ENCODE measurements around the gene SERPINB3. TPM values are rescaled to one million over a fixed set of nuclear protein-coding genes. Genes with fewer than 3 reads are reported as not detected.

SERPINB3 gene
- total RNA-seq, 1 donor from 2014 or later = not detected

DNA sequence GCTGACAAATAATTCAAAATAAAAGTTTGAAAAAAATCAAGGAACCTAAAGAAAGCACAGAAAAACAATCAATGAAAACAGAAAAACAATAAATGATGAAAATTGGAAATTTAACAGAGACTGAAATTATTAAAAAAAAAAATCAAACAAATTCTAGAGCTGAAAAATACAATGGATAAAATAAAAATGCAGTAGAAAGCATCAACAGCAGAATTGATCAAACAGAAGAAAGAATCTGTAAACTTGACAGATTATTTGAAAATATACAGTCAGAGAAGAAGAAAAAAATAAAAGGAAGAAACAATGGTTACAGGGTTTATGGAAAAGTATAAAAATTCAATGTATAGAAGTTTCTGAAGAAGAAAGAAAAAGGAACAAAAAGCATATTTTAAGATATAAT lies 33.9 kb downstream of the SERPINB3 start:
- H3K9me3 Mint-ChIP-seq (ENCODE audit: unreplicated experiment) = peaks cover 16% of the 10 kb centered on the region

DNA sequence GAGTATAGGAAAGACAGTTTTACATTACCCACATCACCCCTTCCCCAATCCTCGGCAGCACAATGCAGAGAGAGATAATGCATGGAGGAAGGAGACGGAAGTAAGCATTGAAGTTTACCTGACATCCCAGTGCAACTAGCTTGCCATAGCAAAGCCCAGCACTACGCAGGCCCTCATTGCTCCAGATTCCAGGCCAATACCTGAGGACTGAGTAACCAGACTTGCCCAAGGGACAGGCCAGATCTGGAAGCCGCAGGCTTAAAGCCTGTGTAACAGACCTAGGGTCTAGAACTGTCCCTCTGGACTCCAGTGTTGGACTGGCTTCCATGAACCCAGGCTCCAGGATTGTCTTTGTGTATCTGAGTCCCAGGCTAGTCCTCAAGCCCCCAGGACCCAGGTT lies 35.3 kb downstream of the SERPINB3 start:
- Mint-ChIP-seq H3K9me3 (ENCODE audit: unreplicated experiment) (peaks cover 16% of the 10 kb centered on the region), H3K27ac (ENCODE audit: unreplicated experiment) (no peak overlapping the region), H3K36me3 (ENCODE audit: low read depth, unreplicated experiment) (peaks cover 13% of the 10 kb centered on the region), H3K4me3 (ENCODE audit: unreplicated experiment) (no peak overlapping the region), H3K27me3 (ENCODE audit: unreplicated experiment) (no peaks in the 10 kb centered on the region), H3K4me1 (ENCODE audit: unreplicated experiment) (no peaks in the 10 kb centered on the region)
- TF ChIP-seq, protein P1, sequence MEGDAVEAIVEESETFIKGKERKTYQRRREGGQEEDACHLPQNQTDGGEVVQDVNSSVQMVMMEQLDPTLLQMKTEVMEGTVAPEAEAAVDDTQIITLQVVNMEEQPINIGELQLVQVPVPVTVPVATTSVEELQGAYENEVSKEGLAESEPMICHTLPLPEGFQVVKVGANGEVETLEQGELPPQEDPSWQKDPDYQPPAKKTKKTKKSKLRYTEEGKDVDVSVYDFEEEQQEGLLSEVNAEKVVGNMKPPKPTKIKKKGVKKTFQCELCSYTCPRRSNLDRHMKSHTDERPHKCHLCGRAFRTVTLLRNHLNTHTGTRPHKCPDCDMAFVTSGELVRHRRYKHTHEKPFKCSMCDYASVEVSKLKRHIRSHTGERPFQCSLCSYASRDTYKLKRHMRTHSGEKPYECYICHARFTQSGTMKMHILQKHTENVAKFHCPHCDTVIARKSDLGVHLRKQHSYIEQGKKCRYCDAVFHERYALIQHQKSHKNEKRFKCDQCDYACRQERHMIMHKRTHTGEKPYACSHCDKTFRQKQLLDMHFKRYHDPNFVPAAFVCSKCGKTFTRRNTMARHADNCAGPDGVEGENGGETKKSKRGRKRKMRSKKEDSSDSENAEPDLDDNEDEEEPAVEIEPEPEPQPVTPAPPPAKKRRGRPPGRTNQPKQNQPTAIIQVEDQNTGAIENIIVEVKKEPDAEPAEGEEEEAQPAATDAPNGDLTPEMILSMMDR (IDR thresholded peaks at IDR 0.05; ENCODE audit: unreplicated experiment) = no peak
- no peak for DNase-seq (ENCODE audit: low spot score)

More for the DNA sequence above, 33.9 kb downstream of the SERPINB3 start:
- peaks cover 13% of the 10 kb centered on the region for H3K36me3 Mint-ChIP-seq (ENCODE audit: low read depth, unreplicated experiment)
- no peak overlapping the region for H3K4me3 Mint-ChIP-seq (ENCODE audit: unreplicated experiment)
- H3K4me1 Mint-ChIP-seq (ENCODE audit: unreplicated experiment) = no peaks in the 10 kb centered on the region
- no peaks in the 10 kb centered on the region for H3K27me3 Mint-ChIP-seq (ENCODE audit: unreplicated experiment)
- H3K27ac Mint-ChIP-seq (ENCODE audit: unreplicated experiment) = no peak overlapping the region
- TF ChIP-seq, protein P1 (IDR thresholded peaks at IDR 0.05; ENCODE audit: unreplicated experiment) = no peak
- DNase-seq (ENCODE audit: low spot score) = no peak

DNA sequence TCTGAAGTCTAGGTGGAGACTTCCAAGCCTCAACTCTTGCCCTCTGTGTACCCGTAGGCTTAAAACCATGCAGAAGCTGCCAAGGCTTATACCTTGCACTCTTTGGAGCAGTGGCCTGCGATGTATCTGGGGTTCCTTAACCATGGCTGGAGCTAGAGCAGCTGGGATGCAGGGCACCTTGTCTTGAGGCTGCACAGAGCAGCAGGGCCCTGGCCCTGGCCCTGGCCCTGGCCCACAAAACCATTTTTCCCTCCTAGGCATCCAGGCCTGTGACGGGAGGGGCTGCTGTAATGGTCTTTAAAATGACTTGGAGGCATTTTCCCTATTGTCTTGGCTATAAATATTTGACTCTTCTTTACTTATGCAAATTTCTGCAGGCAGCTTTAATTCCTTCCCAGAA lies 36.8 kb downstream of the SERPINB3 start:
- no peaks in the 10 kb centered on the region for H3K4me1 Mint-ChIP-seq (ENCODE audit: unreplicated experiment)
- DNase-seq (ENCODE audit: low spot score) = no peak
- peaks cover 13% of the 10 kb centered on the region for H3K36me3 Mint-ChIP-seq (ENCODE audit: low read depth, unreplicated experiment)
- H3K27ac Mint-ChIP-seq (ENCODE audit: unreplicated experiment) = no peak overlapping the region
- peak overlapping the region; percentile 17 for H3K4me3 Mint-ChIP-seq (ENCODE audit: unreplicated experiment)
- H3K27me3 Mint-ChIP-seq (ENCODE audit: unreplicated experiment) = no peaks in the 10 kb centered on the region
- TF ChIP-seq, protein P1 (IDR thresholded peaks at IDR 0.05; ENCODE audit: unreplicated experiment) = no peak
- peaks cover 16% of the 10 kb centered on the region for H3K9me3 Mint-ChIP-seq (ENCODE audit: unreplicated experiment)

DNA sequence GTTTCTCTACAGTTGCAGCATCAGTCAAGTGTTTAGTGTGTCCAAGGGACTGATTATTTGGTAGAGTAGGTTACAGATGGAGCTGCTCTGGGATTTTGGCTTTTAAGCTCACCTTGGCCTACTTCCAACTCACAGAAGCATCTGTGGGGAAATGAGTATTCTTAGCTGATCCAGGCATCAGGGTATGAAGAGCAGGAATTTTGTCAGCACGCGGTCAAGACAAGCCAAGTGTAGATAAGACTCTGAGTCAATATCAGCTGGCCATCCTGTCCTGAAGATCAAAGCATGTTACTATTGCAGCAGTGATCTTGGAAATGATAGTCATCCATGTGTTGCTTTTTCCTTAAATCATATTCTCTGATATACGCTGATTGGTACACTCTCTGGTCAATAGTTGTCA lies 42.0 kb downstream of the SERPINB3 start:
- DNase-seq (ENCODE audit: low spot score) = no peak
- no peaks in the 10 kb centered on the region for H3K4me1 Mint-ChIP-seq (ENCODE audit: unreplicated experiment)
- H3K9me3 Mint-ChIP-seq (ENCODE audit: unreplicated experiment) = peaks cover 6% of the 10 kb centered on the region
- TF ChIP-seq, protein P1 (IDR thresholded peaks at IDR 0.05; ENCODE audit: unreplicated experiment) = no peak
- H3K27me3 Mint-ChIP-seq (ENCODE audit: unreplicated experiment) = no peaks in the 10 kb centered on the region
- peaks cover 6% of the 10 kb centered on the region for H3K36me3 Mint-ChIP-seq (ENCODE audit: low read depth, unreplicated experiment)
- no peak overlapping the region for H3K4me3 Mint-ChIP-seq (ENCODE audit: unreplicated experiment)
- H3K27ac Mint-ChIP-seq (ENCODE audit: unreplicated experiment) = no peak overlapping the region

DNA sequence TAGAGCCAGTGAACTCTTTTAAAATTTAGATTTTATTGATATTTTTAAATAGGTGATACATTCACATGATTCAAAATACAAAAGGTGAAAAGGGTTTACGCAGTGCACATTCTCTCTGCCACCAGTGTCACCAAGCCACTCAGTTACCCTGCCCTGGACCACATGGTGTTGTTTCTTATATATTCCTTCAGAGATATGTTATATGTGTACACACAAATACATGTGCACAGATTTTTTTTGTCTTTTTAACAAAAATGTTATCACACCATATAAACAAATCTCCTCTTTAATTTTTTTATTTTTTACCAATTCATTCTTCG lies 43.8 kb downstream of the SERPINB3 start:
- no peaks in the 10 kb centered on the region for H3K27me3 Mint-ChIP-seq (ENCODE audit: unreplicated experiment)
- H3K9me3 Mint-ChIP-seq (ENCODE audit: unreplicated experiment) = no peaks in the 10 kb centered on the region
- H3K27ac Mint-ChIP-seq (ENCODE audit: unreplicated experiment) = no peak overlapping the region
- H3K4me3 Mint-ChIP-seq (ENCODE audit: unreplicated experiment) = no peak overlapping the region
- no peaks in the 10 kb centered on the region for H3K4me1 Mint-ChIP-seq (ENCODE audit: unreplicated experiment)
- no peak for DNase-seq (ENCODE audit: low spot score)
- TF ChIP-seq, protein P1 (IDR thresholded peaks at IDR 0.05; ENCODE audit: unreplicated experiment) = no peak
- no peaks in the 10 kb centered on the region for H3K36me3 Mint-ChIP-seq (ENCODE audit: low read depth, unreplicated experiment)
